Measurements from ENCODE around the gene PITX3. TPM values are rescaled to one million over a fixed set of nuclear protein-coding genes. Genes with fewer than 3 reads are reported as not detected.
"Not testable (repeated sequence)": the region's sequence is repeated elsewhere in the genome, so short reads cannot be mapped to it uniquely, and the experiment has no call there.

PITX3 gene
- total RNA-seq, 2 experiments from 2014 or later, result not detected

GRCh38 chr10:102188941-102189898, 52.1 kb downstream of the PITX3 start:
- Mint-ChIP-seq H3K4me3 (peak overlapping the region; percentile 31), H3K9me3 (peaks cover 30% of the 10 kb centered on the region), H3K36me3 (ENCODE audit: low read depth) (peaks cover 14% of the 10 kb centered on the region), H3K27ac (peak overlapping the region; percentile 78), H3K4me1 (peaks cover 17% of the 10 kb centered on the region)
- POLR2A ChIA-PET, result interaction anchor here (0.7 to 2.2 kb wide), 5 partner anchors 19 to 206 kb away, joined by 3 to 12 read pairs (median 3); partner anchors contain the start of genes NFKB2 and NOLC1
- not testable (repeated sequence) for H3K27me3 Mint-ChIP-seq
- CTCF ChIA-PET, result interaction anchor here (0.6 to 3.3 kb wide), 10 partner anchors 10 to 479 kb away, joined by 3 to 32 read pairs (median 4); partner anchors contain the start of gene ELOVL3
- peak; percentile 47 for DNase-seq

GRCh38 chr10:102188298-102188940, 52.9 kb downstream of the PITX3 start:
- peak overlapping the region; percentile 78 for H3K27ac Mint-ChIP-seq
- peaks cover 5% of the 10 kb centered on the region for H3K27me3 Mint-ChIP-seq
- peaks cover 12% of the 10 kb centered on the region for H3K36me3 Mint-ChIP-seq (ENCODE audit: low read depth)
- no peak overlapping the region for H3K4me3 Mint-ChIP-seq
- CTCF ChIA-PET, result interaction anchor here (0.6 to 3.3 kb wide), 6 partner anchors 11 to 42 kb away, joined by 3 to 32 read pairs (median 4); partner anchors contain the start of gene ELOVL3
- peaks cover 28% of the 10 kb centered on the region for H3K9me3 Mint-ChIP-seq
- POLR2A ChIA-PET, result interaction anchor here (0.5 to 2.2 kb wide), 4 partner anchors 19 to 232 kb away, joined by 3 to 12 read pairs (median 4); partner anchors contain the start of gene FBXL15
- peaks cover 17% of the 10 kb centered on the region for H3K4me1 Mint-ChIP-seq
- DNase-seq, result no peak

- CTCF ChIA-PET, result interaction anchor here (2.0 kb wide), 1 partner anchor 17 kb away, joined by 6 read pairs; no protein-coding TSS in a partner anchor
Observed at GRCh38 chr10:102185811-102186527, 55.3 kb downstream of the PITX3 start.

GRCh38 chr10:102185272-102185671, 56.0 kb downstream of the PITX3 start:
- Mint-ChIP-seq H3K27me3 (peaks cover 7% of the 10 kb centered on the region), H3K9me3 (peaks cover 13% of the 10 kb centered on the region), H3K36me3 (ENCODE audit: low read depth) (peaks cover 5% of the 10 kb centered on the region), H3K4me3 (no peak overlapping the region), H3K4me1 (peaks cover 17% of the 10 kb centered on the region), H3K27ac (no peak overlapping the region)
- POLR2A ChIA-PET, result no interaction called here
- DNase-seq, result no peak
- CTCF ChIA-PET, result interaction anchor here (2.0 kb wide), 1 partner anchor 16 kb away, joined by 6 read pairs; no protein-coding TSS in a partner anchor

More at GRCh38 chr10:102185811-102186527, 55.3 kb downstream of the PITX3 start:
- Mint-ChIP-seq H3K4me1 (peaks cover 17% of the 10 kb centered on the region), H3K27ac (no peak overlapping the region), H3K4me3 (no peak overlapping the region), H3K27me3 (peaks cover 5% of the 10 kb centered on the region), H3K36me3 (ENCODE audit: low read depth) (peaks cover 5% of the 10 kb centered on the region), H3K9me3 (peaks cover 13% of the 10 kb centered on the region)
- no peak for DNase-seq
- POLR2A ChIA-PET, result no interaction called here

- DNase-seq, result no peak
- peaks cover 5% of the 10 kb centered on the region for H3K36me3 Mint-ChIP-seq (ENCODE audit: low read depth)
- CTCF ChIA-PET, result interaction anchor here (2.0 kb wide), 1 partner anchor 15 kb away, joined by 6 read pairs; no protein-coding TSS in a partner anchor
- no peak overlapping the region for H3K27ac Mint-ChIP-seq
- POLR2A ChIA-PET, result no interaction called here
- H3K4me1 Mint-ChIP-seq, result peaks cover 14% of the 10 kb centered on the region
- H3K4me3 Mint-ChIP-seq, result no peak overlapping the region
- peaks cover 13% of the 10 kb centered on the region for H3K9me3 Mint-ChIP-seq
- H3K27me3 Mint-ChIP-seq, result peaks cover 7% of the 10 kb centered on the region
Observed at GRCh38 chr10:102184606-102185005, 56.7 kb downstream of the PITX3 start.

Other genes starting within 250 kb of the PITX3 start
- 10 to 100 TPM; 22.8 to 23.9 TPM for gene ARMH3, start 185.3 kb downstream of the PITX3 start, total RNA-seq
- gene HPS6, start 176.2 kb downstream of the PITX3 start, total RNA-seq, result 10 to 100 TPM; 24.7 to 25.7 TPM
- 10 to 100 TPM; 81.3 to 83.1 TPM for gene LDB1, start 121.1 kb downstream of the PITX3 start, total RNA-seq
- gene PPRC1, start 108.5 kb downstream of the PITX3 start, total RNA-seq, result 10 to 100 TPM; 32.5 to 35.8 TPM
- gene NOLC1, start 89.1 kb downstream of the PITX3 start, total RNA-seq, result 10 to 100 TPM; 57.0 to 64.3 TPM
- gene ELOVL3, start 15.2 kb downstream of the PITX3 start, total RNA-seq, result not detected
- gene GBF1, start 4.0 kb upstream of the PITX3 start, total RNA-seq, result 10 to 100 TPM; 42.4 to 43.1 TPM
- 100 to 1,000 TPM; 121 to 122 TPM for gene NFKB2, start 154.2 kb upstream of the PITX3 start, total RNA-seq
- gene PSD, start 177.3 kb upstream of the PITX3 start, total RNA-seq, result 1 to 10 TPM; 1.4 TPM
- gene FBXL15, start 179.3 kb upstream of the PITX3 start, total RNA-seq, result 10 to 100 TPM; 13.5 to 14.3 TPM
- gene CUEDC2, start 191.1 kb upstream of the PITX3 start, total RNA-seq, result 10 to 100 TPM; 60.9 to 64.5 TPM
- gene C10orf95, start 210.0 kb upstream of the PITX3 start, total RNA-seq, result under 1 TPM in 1 of 2 experiments, not detected in 1; 0.33 TPM

Data from activated CD4-positive, alpha-beta memory T cell treated with anti-CD3 and anti-CD28 coated beads, Interleukin-2, amount 10 ng/mL, durations not matched to agents 7 days and 5 days (primary cell).